ENCODE measurements around the gene DDX59.

DNA sequence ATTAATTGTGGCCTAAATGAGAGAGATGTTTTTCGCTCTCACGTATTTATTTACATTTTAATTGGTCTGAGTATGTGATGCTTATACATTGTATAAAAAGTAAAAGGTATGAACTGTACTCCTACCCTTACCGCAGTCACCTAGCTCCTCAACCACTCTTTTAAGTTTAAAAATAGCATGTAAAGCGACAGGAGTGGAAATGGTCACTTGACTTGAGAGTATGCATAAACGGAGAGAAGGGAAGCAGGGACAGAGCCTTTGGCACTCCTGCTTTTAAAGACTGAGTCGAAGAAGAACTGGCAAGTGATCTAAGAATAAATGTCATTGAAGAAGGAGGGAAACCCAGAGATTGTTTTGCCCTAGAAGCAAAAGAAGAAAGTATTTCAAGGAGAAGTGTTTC is 11.5 kb upstream of the DDX59 start:
- no peak for TF ChIP-seq EZH2 (IDR thresholded peaks at IDR 0.05; ENCODE audit: low read length)
- TF ChIP-seq, protein P1, sequence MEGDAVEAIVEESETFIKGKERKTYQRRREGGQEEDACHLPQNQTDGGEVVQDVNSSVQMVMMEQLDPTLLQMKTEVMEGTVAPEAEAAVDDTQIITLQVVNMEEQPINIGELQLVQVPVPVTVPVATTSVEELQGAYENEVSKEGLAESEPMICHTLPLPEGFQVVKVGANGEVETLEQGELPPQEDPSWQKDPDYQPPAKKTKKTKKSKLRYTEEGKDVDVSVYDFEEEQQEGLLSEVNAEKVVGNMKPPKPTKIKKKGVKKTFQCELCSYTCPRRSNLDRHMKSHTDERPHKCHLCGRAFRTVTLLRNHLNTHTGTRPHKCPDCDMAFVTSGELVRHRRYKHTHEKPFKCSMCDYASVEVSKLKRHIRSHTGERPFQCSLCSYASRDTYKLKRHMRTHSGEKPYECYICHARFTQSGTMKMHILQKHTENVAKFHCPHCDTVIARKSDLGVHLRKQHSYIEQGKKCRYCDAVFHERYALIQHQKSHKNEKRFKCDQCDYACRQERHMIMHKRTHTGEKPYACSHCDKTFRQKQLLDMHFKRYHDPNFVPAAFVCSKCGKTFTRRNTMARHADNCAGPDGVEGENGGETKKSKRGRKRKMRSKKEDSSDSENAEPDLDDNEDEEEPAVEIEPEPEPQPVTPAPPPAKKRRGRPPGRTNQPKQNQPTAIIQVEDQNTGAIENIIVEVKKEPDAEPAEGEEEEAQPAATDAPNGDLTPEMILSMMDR (optimal IDR thresholded peaks at IDR 0.05 in 1 of 3, IDR thresholded peaks at IDR 0.05 in 1 of 3, conservative IDR thresholded peaks at IDR 0.05 in 1 of 3; ENCODE audit: extremely low read depth in 1 of 3, insufficient read depth in 2 of 3, low read length in 3 of 3): no peak

All from keratinocyte (primary cell).